NCI-H187 treated with DMSO at 0.1 percent for 48 hours (cell line): ENCODE measurements around the gene C3orf38.
"Not testable (repeated sequence)": the region's sequence is repeated elsewhere in the genome, so short reads cannot be mapped to it uniquely, and the experiment has no call there.

Experiments used
- DNase-seq: peaks from one replicate; lab custom pipeline; 2025; lab: John Stamatoyannopoulos, UW

Gene C3orf38

DNA sequence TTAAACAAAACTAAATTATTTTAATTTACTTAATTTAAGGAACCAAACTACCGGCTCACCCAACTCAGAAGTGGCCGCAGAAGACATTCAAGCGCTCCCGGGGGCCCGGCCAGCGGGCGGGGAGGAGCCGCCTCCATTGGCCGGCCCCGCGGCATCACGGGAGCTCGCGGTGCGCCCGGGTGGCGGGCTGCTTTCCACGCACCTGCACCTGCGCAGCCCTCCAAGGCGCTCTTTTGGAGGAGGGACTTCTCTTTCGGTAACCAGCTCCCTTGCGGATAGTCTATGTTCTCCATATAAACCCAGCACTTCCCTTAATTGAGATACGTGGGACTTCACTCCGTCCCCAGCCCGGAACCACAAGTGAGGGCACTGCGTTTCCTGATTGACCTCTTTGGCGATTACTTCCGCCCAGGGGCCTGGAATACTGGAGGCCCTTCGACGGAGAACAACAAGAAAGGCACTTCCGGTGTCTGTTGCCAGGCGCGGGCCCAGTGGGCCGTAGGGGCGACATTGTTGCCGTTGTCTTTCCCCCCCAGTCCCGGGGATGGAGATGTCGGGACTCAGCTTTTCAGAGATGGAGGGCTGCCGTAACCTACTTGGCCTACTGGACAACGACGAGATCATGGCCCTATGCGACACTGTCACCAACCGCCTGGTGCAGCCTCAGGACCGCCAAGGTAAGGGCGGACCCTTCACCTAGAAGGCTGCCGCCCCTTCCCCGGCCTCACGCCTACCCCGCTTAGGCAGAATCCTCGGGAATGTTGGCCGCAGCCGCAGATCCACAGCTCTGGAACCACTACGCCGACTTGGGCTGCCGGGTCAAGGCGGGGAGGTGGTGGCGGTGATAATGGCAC lies at the start of gene C3orf38:
Gene C3orf38 (plus strand): TSS at position 451 of the 854 bp plus-strand sequence. CDS start 94 bp downstream, at position 545.
- peak; percentile 13 for DNase-seq

DNA sequence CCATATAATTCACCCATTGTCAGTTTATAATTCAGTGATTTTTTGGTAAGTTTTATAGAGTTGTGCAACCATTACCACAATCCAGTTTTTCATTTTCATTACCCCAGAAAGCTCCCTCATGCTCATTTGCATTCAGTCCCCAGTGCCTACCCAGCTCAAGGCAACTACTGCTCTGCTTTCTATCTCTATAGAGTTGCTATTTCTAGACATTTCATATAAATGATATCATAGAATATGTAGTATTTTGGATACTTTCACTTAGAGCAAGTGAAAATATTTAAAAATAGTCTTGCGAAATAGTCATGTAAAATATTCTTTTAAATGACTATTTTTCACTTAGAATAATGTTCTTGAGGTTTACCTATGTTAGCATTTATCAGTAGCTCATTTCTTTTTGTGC lies 48.6 kb upstream of the C3orf38 start:
- no peak for DNase-seq

- no peak for DNase-seq
Observed at GRCh38 chr3:88105325-88105724, 44.4 kb upstream of the C3orf38 start.

- DNase-seq, result no peak
Observed at GRCh38 chr3:88112289-88112688, 37.5 kb upstream of the C3orf38 start.

DNA sequence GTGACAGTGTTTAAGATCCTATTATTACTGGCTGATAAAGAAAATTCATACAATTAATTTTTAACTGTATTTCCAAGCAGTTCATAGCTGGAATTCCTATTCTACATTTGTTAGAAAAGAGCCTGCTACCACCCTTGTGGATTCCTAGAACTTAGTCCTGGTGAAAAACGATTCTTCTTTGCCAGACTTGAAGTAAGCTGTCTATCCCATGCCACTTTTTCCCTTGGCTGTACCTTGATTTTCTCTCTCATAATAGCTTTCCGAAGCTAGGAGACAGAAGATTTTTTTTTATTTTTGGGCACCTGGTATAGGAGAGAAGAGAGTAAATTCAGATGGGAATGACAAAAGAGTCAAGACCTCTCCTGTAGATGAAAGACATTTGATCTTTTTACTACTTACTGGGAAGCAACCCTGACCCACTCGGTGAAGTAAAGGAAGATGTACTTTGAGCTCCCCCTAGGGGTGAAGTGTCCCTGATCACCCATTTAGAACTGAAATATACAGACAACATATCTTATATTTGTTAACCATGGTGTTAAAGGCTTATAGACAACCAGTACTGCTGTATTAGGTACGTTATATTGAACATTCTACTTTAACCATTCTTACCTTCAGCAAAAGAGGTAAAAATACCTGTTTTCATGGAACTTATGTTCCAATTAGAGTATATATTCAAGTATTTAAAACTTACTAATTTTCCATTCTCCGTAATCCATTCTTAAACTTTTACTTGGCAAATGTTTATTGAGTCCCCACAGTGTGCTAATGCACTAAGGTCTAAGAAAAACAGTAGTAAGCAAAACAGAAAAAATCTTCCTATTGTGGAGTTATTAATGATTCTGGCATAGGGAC lies 36.2 kb upstream of the C3orf38 start:
- DNase-seq, result peak; percentile 1

DNA sequence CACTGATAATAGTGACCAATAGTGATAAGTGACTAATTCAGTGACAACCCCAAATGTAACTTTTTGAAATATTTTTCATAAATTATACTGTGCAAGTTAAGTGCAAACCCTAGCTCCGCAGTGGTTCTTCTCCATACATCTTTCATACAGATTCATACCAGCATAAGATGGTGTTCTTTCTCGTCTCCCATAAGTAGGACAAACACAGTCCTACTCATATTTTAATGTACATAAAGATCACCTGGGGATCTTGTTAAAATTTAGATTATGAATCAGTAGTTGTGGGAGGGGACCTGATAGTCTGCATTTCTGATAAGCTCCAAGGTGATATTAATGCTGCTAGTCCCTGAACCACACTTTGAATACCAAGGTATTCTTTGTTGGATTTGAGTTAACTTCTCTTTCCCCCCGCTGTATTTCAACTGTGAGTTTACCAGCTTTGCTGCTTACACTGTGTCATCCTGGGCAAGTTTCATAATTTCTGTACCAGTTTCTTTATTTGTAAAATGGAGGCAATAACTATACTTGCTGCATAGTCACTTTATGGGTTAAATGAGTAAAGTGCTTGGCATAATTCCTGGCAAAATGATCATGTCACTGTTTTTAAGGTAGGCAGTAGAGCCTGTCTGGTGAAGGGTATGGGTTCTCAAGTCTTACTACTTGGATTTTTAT lies 34.7 kb upstream of the C3orf38 start:
- DNase-seq, result no peak

DNA sequence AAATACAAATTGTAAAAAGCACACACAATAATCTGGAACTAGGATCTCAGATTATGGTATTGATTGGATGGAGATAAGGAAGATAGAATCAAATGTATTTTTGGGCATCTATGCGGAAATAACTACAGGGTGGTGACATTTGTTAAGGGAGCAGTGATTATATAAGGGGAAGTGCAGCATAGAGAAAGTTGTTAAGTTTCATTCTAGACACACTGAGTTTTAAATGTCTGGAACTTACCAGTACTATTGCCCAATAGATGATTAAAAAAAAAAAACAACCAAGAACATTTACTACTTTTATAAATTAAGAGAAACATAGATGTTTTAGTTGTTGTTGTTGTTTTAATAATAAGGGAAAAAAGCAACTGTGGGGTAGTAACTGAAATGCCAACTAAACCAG lies 32.1 kb upstream of the C3orf38 start:
- DNase-seq, result no peak

DNA sequence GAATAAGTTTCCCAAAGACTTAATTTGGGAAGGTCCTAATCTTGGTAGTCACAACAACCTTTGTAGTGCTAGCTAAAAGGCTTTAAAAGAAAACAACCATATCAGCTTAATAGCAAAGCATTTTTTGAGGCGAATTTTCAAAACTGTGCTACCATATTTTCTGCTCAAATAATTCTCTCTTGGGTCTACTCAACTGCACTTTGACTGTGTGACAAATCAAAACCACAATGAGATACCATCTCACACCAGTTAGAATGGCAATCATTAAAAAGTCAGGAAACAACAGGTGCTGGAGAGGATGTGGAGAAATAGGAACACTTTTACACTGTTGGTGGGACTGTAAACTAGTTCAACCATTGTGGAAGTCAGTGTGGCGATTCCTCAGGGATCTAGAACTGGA lies 31.2 kb upstream of the C3orf38 start:
- not testable (repeated sequence) for DNase-seq

- DNase-seq, result no peak
Observed at GRCh38 chr3:88123526-88123925, 26.2 kb upstream of the C3orf38 start.

DNA sequence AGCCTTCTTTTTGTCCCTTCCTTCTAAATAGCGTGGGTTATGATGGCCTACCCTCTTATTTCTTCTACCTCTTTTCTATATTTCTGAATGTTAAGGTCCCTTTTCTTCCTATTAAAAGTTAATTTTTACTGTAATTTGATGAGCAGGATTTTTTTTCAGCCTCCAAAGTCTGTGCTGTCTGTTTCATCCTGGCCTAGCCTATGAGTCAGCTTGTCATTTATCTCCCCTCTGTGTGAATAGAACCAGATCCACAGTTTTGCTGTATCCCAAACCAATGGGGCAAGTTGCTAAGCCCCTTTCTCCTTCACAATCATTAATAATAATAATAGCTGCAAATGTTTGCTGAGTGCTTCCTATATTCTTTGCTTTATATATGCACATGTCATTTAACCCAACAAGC lies 18.1 kb upstream of the C3orf38 start:
- DNase-seq, result no peak

DNA sequence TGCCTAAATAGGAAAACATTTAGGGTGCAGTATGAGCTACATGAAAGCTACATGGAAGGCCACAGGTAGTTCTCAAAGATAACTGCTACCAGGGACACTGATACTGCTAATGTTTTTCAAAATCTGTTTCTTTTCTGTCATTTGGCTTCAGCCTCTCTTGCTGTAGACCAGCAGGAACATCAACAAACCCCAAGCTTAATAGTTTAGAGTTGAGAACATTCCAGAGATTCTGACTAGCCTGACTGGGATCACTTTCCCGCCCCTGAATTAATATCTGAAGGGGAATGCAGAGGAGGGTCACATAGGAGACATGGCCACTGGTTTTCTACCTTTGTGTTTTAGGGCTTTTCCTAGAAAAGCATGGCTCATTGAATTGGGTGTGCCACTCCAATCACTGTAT lies 16.9 kb upstream of the C3orf38 start:
- DNase-seq, result no peak

DNA sequence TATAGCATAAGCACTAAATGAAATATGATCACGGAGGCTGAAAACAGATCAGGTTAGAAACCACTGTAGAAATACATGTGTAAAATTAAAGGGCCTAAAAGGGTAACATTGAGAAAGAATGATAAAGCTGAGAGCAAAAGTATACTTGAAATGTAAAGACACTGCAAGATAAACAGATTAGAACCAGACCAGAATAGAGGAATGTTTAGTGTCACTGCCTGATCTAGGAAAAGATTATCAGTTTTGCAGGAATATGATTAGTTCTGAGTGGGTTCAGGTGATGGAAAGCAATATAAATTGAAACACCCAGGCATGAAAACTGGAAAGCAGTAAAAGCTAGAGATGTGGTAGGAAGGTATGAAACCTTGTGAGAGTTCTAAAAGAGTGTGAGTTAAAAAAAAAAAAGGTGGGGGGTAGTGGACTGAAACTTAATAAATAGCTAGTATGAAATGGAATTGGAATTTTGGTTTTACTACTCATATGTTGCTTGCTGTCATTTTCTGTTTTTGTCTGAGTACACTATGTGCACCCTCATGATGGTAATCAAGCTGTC lies 16.0 kb upstream of the C3orf38 start:
- no peak for DNase-seq

GRCh38 chr3:88137836-88138235 lies 11.9 kb upstream of the C3orf38 start:
- DNase-seq, result no peak

GRCh38 chr3:88141458-88142083 lies 8.2 kb upstream of the C3orf38 start:
- no peak for DNase-seq

- DNase-seq, result no peak
Observed at GRCh38 chr3:88142094-88142624, 7.6 kb upstream of the C3orf38 start.

- DNase-seq, result no peak
Observed at GRCh38 chr3:88147261-88147660, 2.5 kb upstream of the C3orf38 start.

- no peak for DNase-seq
Observed at GRCh38 chr3:88148651-88149050, 1.1 kb upstream of the C3orf38 start.

DNA sequence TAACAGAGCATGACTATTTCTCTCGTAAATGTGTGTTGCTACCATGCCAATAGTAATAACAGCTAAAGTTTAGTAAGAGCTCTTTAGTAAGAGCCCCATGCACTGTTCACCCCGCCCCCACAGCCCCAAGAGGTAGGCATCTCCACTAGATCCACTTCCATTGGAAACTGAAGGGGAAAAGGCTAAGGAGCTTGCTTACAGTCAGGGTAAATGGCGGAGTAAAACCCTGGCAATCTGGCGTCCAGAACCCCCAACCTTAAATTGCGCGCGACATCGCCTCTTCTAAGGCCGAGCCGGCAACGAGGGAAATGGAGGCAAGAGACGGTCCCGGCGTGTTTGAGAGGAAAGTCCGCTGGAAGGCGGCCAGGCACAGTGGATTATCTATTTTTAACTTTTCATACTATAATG lies 654 bp upstream of the C3orf38 start:
- peak; percentile 8 for DNase-seq

DNA sequence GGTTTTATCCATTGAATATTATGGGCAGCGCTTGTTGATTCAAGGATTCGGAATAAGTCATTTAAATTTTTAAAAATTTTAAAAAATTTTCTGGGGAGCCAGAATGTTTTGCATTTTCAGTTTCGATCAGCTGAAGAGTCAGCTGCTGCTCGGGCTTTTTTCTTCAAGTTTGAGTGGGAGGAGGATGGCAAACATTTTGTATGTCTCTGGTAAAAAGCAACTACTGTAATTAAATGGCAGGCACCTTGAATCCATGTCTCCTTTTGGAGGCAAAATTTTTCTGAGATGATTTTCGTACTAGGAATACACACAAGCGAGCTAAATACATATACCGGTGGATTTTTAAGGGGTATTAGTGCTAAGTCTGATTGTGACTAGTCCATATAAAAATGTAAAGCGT lies 612 bp downstream of the C3orf38 start:
- DNase-seq, result no peak

- DNase-seq, result no peak
Observed at GRCh38 chr3:88150806-88151205, 1.0 kb downstream of the C3orf38 start.

DNA sequence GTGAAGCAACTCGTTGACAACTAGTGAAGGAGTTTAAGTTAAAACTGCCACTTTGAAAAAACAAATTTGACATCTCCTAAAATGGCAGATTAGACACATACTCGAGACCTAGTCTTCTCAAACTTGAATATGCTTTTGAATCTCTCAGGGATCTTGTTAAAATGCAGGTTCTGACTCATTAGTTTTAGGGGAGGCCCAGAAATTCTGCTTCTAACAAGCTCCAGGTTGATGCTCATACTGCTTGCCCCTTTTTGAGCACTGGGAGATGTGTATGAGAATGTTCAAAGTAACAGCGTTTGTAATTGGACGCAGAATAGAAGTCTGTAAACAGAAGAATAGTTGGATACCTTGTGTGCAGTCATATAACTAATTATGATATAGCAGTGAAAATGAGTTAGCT lies 1.6 kb downstream of the C3orf38 start:
- no peak for DNase-seq
